ENCODE measurements around the gene ATP7A.

DNA sequence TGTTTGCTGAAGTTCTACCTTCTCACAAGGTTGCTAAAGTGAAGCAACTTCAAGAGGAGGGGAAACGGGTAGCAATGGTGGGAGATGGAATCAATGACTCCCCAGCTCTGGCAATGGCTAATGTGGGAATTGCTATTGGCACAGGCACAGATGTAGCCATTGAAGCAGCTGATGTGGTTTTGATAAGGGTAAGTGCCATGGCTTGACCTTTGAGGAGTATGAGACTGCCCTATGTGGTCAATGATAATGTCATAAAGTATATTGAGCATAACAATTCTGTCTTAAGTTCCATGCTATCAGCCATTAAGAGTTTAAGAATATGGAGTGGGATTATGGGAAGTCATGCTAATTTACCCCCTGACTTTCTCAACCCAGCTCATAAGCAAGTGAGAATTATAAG lies 132.1 kb downstream of the ATP7A start:
- TF ChIP-seq, protein P1, sequence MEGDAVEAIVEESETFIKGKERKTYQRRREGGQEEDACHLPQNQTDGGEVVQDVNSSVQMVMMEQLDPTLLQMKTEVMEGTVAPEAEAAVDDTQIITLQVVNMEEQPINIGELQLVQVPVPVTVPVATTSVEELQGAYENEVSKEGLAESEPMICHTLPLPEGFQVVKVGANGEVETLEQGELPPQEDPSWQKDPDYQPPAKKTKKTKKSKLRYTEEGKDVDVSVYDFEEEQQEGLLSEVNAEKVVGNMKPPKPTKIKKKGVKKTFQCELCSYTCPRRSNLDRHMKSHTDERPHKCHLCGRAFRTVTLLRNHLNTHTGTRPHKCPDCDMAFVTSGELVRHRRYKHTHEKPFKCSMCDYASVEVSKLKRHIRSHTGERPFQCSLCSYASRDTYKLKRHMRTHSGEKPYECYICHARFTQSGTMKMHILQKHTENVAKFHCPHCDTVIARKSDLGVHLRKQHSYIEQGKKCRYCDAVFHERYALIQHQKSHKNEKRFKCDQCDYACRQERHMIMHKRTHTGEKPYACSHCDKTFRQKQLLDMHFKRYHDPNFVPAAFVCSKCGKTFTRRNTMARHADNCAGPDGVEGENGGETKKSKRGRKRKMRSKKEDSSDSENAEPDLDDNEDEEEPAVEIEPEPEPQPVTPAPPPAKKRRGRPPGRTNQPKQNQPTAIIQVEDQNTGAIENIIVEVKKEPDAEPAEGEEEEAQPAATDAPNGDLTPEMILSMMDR (IDR thresholded peaks at IDR 0.05 in 4 of 5, conservative IDR thresholded peaks at IDR 0.05 in 1 of 5) = no peak
- TF ChIP-seq POLR2A (IDR thresholded peaks at IDR 0.05) = no peak
